Measurements from ENCODE around the gene PEX11G.

DNA sequence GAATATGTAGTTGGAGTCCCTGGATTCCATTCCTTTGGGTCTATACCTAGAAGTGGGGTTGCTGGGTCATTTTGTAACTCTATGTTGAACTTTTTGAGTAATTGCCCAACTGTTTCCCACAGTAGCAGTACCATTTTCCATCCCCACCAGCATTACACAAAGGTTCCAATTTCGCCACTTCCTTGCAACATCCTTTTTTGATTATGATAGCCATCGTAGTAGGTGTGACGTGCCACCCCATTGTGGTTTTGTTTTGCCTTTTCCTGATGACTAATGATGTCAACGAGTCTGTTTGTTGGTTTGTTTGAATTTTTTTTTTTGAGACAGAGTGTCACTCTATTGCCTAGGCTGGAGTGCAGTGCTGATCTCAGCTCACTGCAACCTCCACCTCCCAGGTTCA, 3.3 kb upstream of the PEX11G start:
- TF ChIP-seq, protein P1, sequence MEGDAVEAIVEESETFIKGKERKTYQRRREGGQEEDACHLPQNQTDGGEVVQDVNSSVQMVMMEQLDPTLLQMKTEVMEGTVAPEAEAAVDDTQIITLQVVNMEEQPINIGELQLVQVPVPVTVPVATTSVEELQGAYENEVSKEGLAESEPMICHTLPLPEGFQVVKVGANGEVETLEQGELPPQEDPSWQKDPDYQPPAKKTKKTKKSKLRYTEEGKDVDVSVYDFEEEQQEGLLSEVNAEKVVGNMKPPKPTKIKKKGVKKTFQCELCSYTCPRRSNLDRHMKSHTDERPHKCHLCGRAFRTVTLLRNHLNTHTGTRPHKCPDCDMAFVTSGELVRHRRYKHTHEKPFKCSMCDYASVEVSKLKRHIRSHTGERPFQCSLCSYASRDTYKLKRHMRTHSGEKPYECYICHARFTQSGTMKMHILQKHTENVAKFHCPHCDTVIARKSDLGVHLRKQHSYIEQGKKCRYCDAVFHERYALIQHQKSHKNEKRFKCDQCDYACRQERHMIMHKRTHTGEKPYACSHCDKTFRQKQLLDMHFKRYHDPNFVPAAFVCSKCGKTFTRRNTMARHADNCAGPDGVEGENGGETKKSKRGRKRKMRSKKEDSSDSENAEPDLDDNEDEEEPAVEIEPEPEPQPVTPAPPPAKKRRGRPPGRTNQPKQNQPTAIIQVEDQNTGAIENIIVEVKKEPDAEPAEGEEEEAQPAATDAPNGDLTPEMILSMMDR (IDR thresholded peaks at IDR 0.05), result no peak
- TF ChIP-seq POLR2AphosphoS5 (IDR thresholded peaks at IDR 0.05) (peak in 1 of 4 donors; percentile 44), POLR2A (IDR thresholded peaks at IDR 0.05) (no peak)
